ENCODE results near the gene LDLRAD2. TPM values are rescaled to one million over a fixed set of nuclear protein-coding genes. Genes with fewer than 3 reads are reported as not detected.
A peak's percentile ranks its signal among the peaks of the same experiment; 100 is the strongest.

The LDLRAD2 gene
- total and polyA plus RNA-seq, 2 donors from 2014 or later: 0.79 TPM; not detected in 1

DNA sequence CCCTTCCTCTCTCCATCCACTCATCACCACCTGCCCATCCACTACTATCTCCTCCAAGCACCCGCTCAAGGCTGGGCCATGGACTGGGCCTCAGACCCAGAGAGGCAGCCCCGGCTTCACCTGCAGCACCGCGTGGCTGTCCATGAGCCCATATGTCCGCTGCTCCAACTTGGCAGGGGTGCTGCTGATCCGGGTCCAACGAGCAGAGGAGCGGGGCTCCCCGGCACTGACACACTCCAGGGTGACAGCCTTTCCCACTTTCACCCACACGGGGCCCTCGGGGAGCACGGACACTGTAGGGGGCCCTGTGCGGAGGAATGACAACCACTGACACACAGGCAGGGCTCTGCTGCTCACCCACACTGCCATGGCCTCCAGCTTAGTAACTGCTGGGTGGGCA is 28.9 kb downstream of the LDLRAD2 start:
- FAIRE-seq: no peak
- intact Hi-C loops (cut with DNase I): no loop called here
- H3K4me3 ChIP-seq (ENCODE audit: low read length in 3 of 3): no peak overlapping the region
- H3K27ac ChIP-seq (ENCODE audit: low read depth in 2 of 2, low read length in 2 of 2): no peak overlapping the region
- no peaks in the 10 kb centered on the region for H3K9me3 ChIP-seq (ENCODE audit: control insufficient read depth in 2 of 3, insufficient read depth in 1 of 3, low read length in 3 of 3)
- H3K36me3 ChIP-seq (ENCODE audit: control insufficient read depth in 2 of 3, insufficient read depth in 3 of 3, low read length in 3 of 3): peaks cover 0 to 19% (median 12%) of the 10 kb centered on the region in 3 donors
- no peaks in the 10 kb centered on the region for H3K27me3 ChIP-seq (ENCODE audit: control insufficient read depth, insufficient read depth, low read length)
- no peak overlapping the region for H3K9ac ChIP-seq (ENCODE audit: low read length in 3 of 3)
- DNase-seq: no peak
- TF ChIP-seq, protein P1, sequence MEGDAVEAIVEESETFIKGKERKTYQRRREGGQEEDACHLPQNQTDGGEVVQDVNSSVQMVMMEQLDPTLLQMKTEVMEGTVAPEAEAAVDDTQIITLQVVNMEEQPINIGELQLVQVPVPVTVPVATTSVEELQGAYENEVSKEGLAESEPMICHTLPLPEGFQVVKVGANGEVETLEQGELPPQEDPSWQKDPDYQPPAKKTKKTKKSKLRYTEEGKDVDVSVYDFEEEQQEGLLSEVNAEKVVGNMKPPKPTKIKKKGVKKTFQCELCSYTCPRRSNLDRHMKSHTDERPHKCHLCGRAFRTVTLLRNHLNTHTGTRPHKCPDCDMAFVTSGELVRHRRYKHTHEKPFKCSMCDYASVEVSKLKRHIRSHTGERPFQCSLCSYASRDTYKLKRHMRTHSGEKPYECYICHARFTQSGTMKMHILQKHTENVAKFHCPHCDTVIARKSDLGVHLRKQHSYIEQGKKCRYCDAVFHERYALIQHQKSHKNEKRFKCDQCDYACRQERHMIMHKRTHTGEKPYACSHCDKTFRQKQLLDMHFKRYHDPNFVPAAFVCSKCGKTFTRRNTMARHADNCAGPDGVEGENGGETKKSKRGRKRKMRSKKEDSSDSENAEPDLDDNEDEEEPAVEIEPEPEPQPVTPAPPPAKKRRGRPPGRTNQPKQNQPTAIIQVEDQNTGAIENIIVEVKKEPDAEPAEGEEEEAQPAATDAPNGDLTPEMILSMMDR (IDR thresholded peaks at IDR 0.05; ENCODE audit: borderline replicate concordance, extremely low read depth, insufficient read depth): no peak
- no peaks in the 10 kb centered on the region for H3K4me1 ChIP-seq (ENCODE audit: control insufficient read depth in 2 of 3, insufficient read depth in 2 of 3, low read depth in 1 of 3, low read length in 3 of 3)

DNA sequence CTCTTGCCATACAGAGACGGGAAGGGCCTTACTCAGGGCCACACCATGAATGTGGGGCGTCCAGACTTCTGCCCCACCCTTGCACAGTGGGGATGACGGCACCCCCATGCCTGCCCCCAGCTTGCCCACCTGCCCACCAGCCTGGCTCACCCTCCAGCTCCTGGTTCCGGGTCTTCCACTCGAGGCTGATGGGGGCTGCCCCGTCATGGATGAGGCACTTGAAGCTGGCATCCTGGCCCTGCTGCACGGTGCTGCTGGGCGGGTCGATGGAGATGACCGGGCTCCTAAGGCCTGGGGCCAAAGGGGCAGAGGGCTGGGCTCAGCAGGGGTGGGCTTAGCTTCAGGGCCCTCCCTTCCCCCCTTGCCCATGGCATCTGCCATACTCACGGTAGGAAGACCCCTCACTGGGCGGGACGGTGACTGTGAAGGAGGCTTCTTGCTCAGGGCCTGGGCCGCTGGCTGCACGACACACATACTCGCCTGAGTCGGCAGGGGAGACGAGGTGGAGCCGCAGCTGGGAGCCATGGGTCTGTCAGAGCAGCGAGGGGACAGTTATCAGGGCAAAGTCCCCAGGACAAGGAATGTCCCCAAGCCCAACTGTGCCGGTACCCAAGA is 29.9 kb downstream of the LDLRAD2 start:
- TF ChIP-seq, protein P1 (IDR thresholded peaks at IDR 0.05; ENCODE audit: borderline replicate concordance, extremely low read depth, insufficient read depth): no peak
- DNase-seq: peak in 1 of 5 donors; percentile 57
- Histone ChIP-seq H3K9ac (ENCODE audit: low read length in 3 of 3) (no peak overlapping the region), H3K27ac (ENCODE audit: low read depth in 2 of 2, low read length in 2 of 2) (no peak overlapping the region), H3K27me3 (ENCODE audit: control insufficient read depth, insufficient read depth, low read length) (no peaks in the 10 kb centered on the region), H3K9me3 (ENCODE audit: control insufficient read depth in 2 of 3, insufficient read depth in 1 of 3, low read length in 3 of 3) (no peaks in the 10 kb centered on the region), H3K4me1 (ENCODE audit: control insufficient read depth in 2 of 3, insufficient read depth in 2 of 3, low read depth in 1 of 3, low read length in 3 of 3) (no peaks in the 10 kb centered on the region), H3K36me3 (ENCODE audit: control insufficient read depth in 2 of 3, insufficient read depth in 3 of 3, low read length in 3 of 3) (peaks cover 0 to 19% (median 12%) of the 10 kb centered on the region in 3 donors), H3K4me3 (ENCODE audit: low read length in 3 of 3) (no peak overlapping the region)
- FAIRE-seq: no peak
- intact Hi-C loops (cut with DNase I): no loop called here

DNA sequence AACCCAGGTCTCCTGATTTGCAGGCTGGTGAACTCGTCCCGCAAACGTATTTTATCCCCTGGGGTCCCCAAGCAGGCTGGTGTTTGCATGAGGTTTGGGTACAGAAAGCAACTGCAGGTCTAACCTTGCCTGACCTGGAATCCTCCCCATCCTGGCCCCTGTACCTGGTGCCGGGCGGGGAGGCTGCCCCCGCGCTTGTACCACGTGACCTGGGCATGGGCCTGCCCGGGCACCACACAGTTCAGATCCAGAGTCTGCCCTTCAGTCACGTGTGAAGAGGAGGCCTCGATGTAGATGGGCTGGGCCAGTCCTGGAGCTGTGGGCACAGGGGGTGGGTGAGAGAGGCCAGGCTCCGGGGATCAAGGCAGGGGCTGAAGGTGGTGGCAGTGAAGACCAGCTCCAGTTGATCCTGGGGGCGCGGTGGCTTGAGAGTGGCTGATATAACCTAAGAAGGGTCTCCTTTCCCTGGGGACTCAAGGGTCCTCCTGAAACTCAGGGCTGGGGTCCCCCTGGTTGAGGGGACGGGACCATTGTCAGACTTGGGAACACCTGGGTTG is 30.6 kb downstream of the LDLRAD2 start:
- H3K36me3 ChIP-seq (ENCODE audit: control insufficient read depth in 2 of 3, insufficient read depth in 3 of 3, low read length in 3 of 3): peaks cover 0 to 19% (median 11%) of the 10 kb centered on the region in 3 donors
- H3K4me1 ChIP-seq (ENCODE audit: control insufficient read depth in 2 of 3, insufficient read depth in 2 of 3, low read depth in 1 of 3, low read length in 3 of 3): no peaks in the 10 kb centered on the region
- no peak for FAIRE-seq
- intact Hi-C loops (cut with DNase I): no loop called here
- H3K27ac ChIP-seq (ENCODE audit: low read depth in 2 of 2, low read length in 2 of 2): no peak overlapping the region
- H3K4me3 ChIP-seq (ENCODE audit: low read length in 3 of 3): no peak overlapping the region
- DNase-seq: peak in 1 of 5 donors; percentile 59
- H3K9ac ChIP-seq (ENCODE audit: low read length in 3 of 3): no peak overlapping the region
- no peaks in the 10 kb centered on the region for H3K27me3 ChIP-seq (ENCODE audit: control insufficient read depth, insufficient read depth, low read length)
- TF ChIP-seq, protein P1 (IDR thresholded peaks at IDR 0.05; ENCODE audit: borderline replicate concordance, extremely low read depth, insufficient read depth): no peak
- no peaks in the 10 kb centered on the region for H3K9me3 ChIP-seq (ENCODE audit: control insufficient read depth in 2 of 3, insufficient read depth in 1 of 3, low read length in 3 of 3)
